Adipose tissue (tissue), 3 donors: Measurements from ENCODE around the gene PSEN1. TPM values are rescaled to one million over a fixed set of nuclear protein-coding genes. Genes with fewer than 3 reads are reported as not detected.
"Not testable (repeated sequence)": the region's sequence is repeated elsewhere in the genome, so short reads cannot be mapped to it uniquely, and the experiment has no call there.

ENCODE experiments used
- H3K27ac ChIP-seq: one replicate; pipeline ENCODE4 v1.5.1; 2013; ENCODE audit warnings: low read depth, low read length
- WGBS, 3 donors: extraction: QIAGEN DNeasy Blood & Tissue Kit; methylation state at CpG; one replicate each; pipeline ENCODE4 v1.1.7; 2013; 5-methylcytosine and 5-hydroxymethylcytosine counted together
- polyA plus RNA-seq, 3 donors: library from polyadenylated mRNA; stranded (reverse); fragments of 200-250 nt; gene quantifications; one replicate each; pipeline ENCODE4 v1.2.3, GENCODE V29; 2013
- donor health status: healthy with polysubstance abuse.
- donor health status: Bipolar disorder and iron deficiency.
- donor health status: healthy.

The PSEN1 gene
- polyA plus RNA-seq, 3 donors: 10.2 to 21.1 (median 14.2) TPM

GRCh38 chr14:73146111-73146510, 9.8 kb downstream of the PSEN1 start:
- 77 to 87% (median 78%) methylated on average over 3 of the region's 3 CpGs for WGBS, 3 donors
- no peak overlapping the region for H3K27ac ChIP-seq

- WGBS, 3 donors: 71 to 94% (median 78%) methylated on average over 2 of the region's 2 CpGs
- H3K27ac ChIP-seq: no peak overlapping the region
Observed at GRCh38 chr14:73149753-73150152, 13.4 kb downstream of the PSEN1 start.

- H3K27ac ChIP-seq: no peak overlapping the region
Observed at GRCh38 chr14:73153272-73153671, 17.0 kb downstream of the PSEN1 start.

- H3K27ac ChIP-seq: no peak overlapping the region
- 83 to 95% (median 87%) methylated on average over 11 of the region's 11 CpGs for WGBS, 3 donors
Observed at GRCh38 chr14:73162251-73162650, 25.9 kb downstream of the PSEN1 start.

- WGBS, 3 donors: 89 to 93% (median 90%) methylated on average over 1 of the region's 1 CpG
Observed at GRCh38 chr14:73166399-73166798, 30.1 kb downstream of the PSEN1 start.

DNA sequence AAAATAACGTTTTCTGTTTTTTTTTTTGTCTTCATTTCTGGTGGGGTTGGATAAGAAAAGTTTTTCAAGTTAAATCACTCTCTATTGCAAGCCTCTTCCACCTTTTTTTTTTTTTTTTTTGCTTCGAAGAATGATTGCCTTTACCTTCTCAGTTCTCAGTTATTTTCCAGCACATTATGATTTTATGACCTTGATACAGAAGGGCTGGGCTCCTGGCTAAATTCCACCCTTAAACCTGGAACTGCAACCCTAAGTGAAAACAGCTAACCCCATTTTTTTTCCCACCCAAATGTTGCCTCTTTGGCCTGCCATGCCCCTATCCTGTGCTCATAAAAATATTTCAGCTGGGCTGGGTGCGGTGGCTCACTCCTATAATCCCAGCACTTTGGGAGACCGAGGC, 31.4 kb downstream of the PSEN1 start:
- 78 to 89% (median 88%) methylated on average over 4 of the region's 4 CpGs for WGBS, 3 donors
- no peak overlapping the region for H3K27ac ChIP-seq

More at GRCh38 chr14:73166399-73166798, 30.1 kb downstream of the PSEN1 start:
- H3K27ac ChIP-seq: no peak overlapping the region

DNA sequence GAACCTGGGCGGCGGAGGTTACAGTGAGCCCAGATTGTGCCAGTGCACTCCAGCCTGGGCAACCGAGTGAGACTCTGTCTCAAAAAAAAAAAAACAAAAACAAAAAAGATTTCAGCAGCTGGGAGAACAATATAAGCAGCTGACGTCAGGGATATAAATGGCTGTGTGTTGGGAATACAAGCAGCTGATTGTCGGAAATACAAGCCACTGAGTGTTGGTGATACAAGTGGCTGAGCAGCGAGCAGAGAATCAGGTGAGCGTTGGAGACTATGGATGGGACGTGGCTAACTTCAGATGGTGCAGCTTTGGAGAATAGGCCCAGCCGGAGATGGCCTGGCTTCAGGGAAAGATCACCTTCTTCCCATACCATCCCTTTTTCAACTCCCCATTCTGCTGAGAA, 32.0 kb downstream of the PSEN1 start:
- no peak overlapping the region for H3K27ac ChIP-seq
- WGBS, 3 donors: 87 to 94% (median 92%) methylated on average over 9 of the region's 9 CpGs

DNA sequence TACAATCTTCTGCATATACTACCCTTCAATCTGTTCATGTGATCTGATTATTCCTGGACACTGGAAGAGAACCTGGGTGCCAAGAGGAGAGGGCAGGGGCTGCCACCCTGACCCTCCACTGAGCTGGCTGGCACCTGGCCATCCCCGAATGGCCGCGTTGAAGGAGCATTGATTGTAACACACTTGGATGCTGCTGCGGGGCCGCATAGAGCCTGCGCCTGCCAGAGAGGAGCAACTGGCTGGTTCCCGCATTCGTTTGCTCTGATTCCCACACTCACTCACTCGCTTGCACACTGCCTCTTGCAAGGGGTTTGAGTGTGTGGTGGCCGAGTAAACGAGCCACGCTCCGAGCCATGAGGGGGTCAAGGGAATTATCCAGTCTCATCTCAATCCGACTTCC, 32.4 kb downstream of the PSEN1 start:
- no peak overlapping the region for H3K27ac ChIP-seq
- 75 to 93% (median 89%) methylated on average over 14 of the region's 14 CpGs for whole genome bisulfite sequencing, 3 donors

DNA sequence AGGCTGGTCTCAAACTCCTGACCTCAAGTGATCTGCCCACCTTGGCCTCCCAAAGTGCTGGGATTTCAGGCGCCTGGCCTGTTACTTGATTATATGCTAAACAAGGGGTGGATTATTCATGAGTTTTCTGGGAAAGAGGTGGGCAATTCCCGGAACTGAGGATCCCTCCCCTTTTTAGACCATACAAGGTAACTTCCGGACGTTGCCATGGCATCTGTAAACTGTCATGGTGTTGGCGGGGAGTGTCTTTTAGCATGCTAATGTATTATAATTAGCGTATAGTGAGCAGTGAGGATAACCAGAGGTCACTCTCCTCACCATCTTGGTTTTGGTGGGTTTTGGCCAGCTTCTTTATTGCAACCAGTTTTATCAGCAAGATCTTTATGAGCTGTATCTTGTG, 33.5 kb downstream of the PSEN1 start:
- 86 to 92% (median 88%) methylated on average over 6 of the region's 6 CpGs for WGBS, 3 donors
- not testable (repeated sequence) for H3K27ac ChIP-seq

DNA sequence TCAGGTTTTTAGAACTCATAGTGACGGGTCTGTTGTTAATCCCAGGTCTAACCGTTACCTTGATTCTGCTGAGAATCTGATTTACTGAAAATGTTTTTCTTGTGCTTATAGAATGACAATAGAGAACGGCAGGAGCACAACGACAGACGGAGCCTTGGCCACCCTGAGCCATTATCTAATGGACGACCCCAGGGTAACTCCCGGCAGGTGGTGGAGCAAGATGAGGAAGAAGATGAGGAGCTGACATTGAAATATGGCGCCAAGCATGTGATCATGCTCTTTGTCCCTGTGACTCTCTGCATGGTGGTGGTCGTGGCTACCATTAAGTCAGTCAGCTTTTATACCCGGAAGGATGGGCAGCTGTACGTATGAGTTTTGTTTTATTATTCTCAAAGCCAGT, 34.4 kb downstream of the PSEN1 start:
- H3K27ac ChIP-seq: no peak overlapping the region
- WGBS, 3 donors: 90 to 93% (median 91%) methylated on average over 11 of the region's 11 CpGs

GRCh38 chr14:73172500-73172899, 36.2 kb downstream of the PSEN1 start:
- WGBS, 3 donors: 91 to 94% (median 92%) methylated on average over 3 of the region's 3 CpGs
- H3K27ac ChIP-seq: no peak overlapping the region

DNA sequence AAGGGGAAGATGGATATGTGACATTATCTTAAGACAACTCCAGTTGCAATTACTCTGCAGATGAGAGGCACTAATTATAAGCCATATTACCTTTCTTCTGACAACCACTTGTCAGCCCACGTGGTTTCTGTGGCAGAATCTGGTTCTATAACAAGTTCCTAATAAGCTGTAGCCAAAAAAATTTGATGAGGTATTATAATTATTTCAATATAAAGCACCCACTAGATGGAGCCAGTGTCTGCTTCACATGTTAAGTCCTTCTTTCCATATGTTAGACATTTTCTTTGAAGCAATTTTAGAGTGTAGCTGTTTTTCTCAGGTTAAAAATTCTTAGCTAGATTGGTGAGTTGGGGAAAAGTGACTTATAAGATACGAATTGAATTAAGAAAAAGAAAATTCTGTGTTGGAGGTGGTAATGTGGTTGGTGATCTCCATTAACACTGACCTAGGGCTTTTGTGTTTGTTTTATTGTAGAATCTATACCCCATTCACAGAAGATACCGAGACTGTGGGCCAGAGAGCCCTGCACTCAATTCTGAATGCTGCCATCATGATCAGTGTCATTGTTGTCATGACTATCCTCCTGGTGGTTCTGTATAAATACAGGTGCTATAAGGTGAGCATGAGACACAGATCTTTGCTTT, 36.9 kb downstream of the PSEN1 start:
- WGBS, 3 donors: 40 to 54% (median 54%) methylated on average over 3 of the region's 3 CpGs
- no peak overlapping the region for H3K27ac ChIP-seq

GRCh38 chr14:73176685-73177084, 40.4 kb downstream of the PSEN1 start:
- no peak overlapping the region for H3K27ac ChIP-seq
- WGBS, 3 donors: 40 to 75% (median 42%) methylated on average over 3 of the region's 3 CpGs

DNA sequence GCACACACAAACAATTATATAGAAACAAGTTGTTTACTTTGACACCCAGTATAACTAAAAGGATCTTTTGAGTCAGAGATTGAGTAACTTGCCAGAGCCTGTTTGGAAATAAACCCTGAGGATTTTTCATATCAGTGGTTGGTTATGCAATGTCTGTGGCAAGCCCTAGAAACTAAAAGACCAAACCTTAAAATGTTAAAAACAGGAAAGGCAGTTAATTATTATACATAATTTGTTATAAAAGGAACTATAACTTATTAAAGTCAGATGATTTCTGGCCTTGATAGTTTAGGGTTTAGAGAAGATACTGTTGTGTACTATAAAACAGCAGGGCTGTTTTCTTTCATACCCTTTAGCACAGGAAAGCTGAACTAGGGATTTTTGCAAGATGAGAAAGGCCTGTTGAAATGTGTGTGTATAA, 44.1 kb downstream of the PSEN1 start:
- no peak overlapping the region for H3K27ac ChIP-seq

GRCh38 chr14:73180969-73181368, 44.7 kb downstream of the PSEN1 start:
- H3K27ac ChIP-seq: not testable (repeated sequence)
- 74 to 94% (median 86%) methylated on average over 8 of the region's 8 CpGs for WGBS, 3 donors

- 92 to 95% (median 93%) methylated on average over 3 of the region's 3 CpGs for WGBS, 3 donors
- no peak overlapping the region for H3K27ac ChIP-seq
Observed at GRCh38 chr14:73188501-73188911, 52.2 kb downstream of the PSEN1 start.

GRCh38 chr14:73189651-73190050, 53.3 kb downstream of the PSEN1 start:
- H3K27ac ChIP-seq: no peak overlapping the region
- WGBS, 3 donors: 66 to 90% (median 82%) methylated on average over 3 of the region's 3 CpGs

DNA sequence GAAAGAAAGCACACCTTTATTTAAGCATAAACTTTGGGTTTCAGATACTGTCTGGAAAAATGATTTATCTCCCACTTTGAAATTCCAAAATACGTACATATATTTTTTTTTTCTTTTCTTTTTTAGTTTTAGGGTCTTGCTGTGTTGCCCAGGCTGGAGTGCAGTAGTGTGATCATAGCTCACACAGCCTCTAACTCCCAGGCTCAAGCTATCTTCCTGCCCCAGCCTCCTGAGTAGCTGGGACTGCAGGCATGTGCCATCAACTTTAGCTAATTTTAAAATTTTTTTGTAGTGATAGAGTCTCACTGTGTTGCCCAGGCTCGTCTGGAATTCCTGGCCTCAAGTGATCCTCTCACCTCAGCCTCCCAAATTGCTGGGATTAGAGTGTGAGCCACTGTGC, 55.1 kb downstream of the PSEN1 start:
- 91 to 94% (median 93%) methylated on average over 2 of the region's 2 CpGs for WGBS, 3 donors

DNA sequence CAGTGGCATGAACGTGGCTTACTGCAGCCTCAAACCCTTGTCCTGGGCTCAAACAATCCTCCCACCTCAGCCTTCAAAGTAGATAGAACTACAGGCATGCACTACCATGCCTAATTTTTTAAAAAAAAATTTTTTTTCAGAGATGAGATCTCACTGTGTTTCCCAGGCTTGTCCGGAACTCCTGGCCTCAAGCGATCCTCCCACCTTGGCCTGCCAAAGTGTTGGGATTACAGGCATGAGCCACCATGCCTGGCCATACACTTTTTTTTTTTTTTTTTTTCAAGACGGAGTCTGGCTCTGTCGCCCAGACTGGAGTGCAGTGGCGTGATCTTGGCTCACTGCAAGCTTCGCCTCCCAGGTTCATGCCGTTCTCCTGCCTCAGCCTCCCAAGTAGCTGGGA, 58.0 kb downstream of the PSEN1 start:
- 94 to 99% (median 95%) methylated on average over 7 to 8 of the region's 8 CpGs for WGBS, 3 donors
- H3K27ac ChIP-seq: not testable (repeated sequence)

More for the DNA sequence above, 55.1 kb downstream of the PSEN1 start:
- no peak overlapping the region for H3K27ac ChIP-seq

DNA sequence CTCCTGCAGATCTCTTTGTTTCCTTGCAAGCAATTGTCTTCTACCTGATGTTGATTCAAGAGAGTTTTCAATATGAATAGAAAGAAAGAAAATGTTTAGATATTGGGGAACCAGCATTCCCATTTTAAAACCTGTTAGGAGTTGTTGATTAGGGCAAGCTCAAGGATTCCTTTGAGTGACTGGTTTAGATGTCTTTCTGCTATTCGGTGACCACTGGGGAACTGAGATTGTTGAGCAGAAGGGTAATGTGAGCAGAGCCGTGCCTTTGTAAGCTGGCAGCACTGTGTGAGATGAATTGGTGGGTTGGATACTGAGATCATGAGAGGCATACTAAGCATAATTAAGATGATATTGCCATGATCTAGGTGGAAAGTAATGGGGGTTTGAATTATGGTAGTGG, 61.9 kb downstream of the PSEN1 start:
- no peak overlapping the region for H3K27ac ChIP-seq
- 82 to 93% (median 83%) methylated on average over 2 of the region's 2 CpGs for WGBS, 3 donors

GRCh38 chr14:73203527-73203926, 67.2 kb downstream of the PSEN1 start:
- no peak overlapping the region for H3K27ac ChIP-seq
- 87 to 90% (median 87%) methylated on average over 2 of the region's 2 CpGs for WGBS, 3 donors
